Neural progenitor cell (in vitro differentiated cells): ENCODE measurements around the gene PRUNE2.

Source experiments
- EZH2 ChIP-seq: fragments of 200-600 bp; sonication (generic); IDR thresholded peaks from 2 replicates; pipeline ENCODE4 v1.6.1; 2017; ENCODE audit warnings: antibody characterized with exemption, mild to moderate bottlenecking, moderate library complexity
- EZH2phosphoT487 ChIP-seq: fragments of 200-600 bp; sonication (generic); IDR thresholded peaks from 2 replicates; pipeline ENCODE4 v1.6.1; 2017; ENCODE audit warnings: antibody characterized with exemption
- TF ChIP-seq, protein P1 (sequence below): fragments of 200-600 bp; sonication (generic); IDR thresholded peaks from 2 replicates; pipeline ENCODE4 v1.5.1; 2017; ENCODE audit warnings: antibody characterized with exemption, mild to moderate bottlenecking

DNA sequence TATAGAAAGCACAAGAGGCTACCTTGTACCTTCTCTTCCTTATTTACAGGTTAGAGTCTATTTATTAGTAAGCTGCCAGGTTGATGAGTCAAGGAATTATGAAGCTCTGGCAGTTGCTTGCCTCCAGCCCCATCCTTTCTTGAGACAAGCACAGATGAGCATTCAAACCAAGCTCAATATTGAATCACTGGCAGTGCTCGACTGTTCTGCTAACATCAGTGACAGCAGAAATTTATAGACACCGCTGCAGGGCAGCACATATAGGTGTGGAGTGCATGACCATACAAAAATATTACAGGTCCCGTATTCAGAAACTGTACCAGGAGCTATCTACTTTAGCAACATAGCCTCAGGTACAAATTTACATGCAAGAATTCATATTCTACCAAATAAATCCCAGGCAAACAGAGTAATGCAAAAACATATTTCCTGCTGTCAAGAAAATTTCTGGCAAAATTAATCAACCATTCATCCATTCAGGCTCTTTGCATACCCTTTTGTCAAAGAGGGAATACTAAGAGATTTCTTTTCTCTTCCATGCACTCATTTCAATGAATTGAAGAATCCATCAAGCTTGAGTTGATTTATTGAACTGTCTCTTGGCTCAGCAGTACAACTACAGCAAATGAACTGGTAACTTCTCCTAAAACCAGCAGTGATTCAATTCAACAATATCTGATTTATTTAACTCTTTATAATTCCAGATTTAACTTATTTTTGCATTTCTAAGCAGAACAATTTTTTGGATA, 168.6 kb downstream of the PRUNE2 start:
- TF ChIP-seq EZH2 = no peak
- TF ChIP-seq, protein P1, sequence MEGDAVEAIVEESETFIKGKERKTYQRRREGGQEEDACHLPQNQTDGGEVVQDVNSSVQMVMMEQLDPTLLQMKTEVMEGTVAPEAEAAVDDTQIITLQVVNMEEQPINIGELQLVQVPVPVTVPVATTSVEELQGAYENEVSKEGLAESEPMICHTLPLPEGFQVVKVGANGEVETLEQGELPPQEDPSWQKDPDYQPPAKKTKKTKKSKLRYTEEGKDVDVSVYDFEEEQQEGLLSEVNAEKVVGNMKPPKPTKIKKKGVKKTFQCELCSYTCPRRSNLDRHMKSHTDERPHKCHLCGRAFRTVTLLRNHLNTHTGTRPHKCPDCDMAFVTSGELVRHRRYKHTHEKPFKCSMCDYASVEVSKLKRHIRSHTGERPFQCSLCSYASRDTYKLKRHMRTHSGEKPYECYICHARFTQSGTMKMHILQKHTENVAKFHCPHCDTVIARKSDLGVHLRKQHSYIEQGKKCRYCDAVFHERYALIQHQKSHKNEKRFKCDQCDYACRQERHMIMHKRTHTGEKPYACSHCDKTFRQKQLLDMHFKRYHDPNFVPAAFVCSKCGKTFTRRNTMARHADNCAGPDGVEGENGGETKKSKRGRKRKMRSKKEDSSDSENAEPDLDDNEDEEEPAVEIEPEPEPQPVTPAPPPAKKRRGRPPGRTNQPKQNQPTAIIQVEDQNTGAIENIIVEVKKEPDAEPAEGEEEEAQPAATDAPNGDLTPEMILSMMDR = no peak
- TF ChIP-seq EZH2phosphoT487 = no peak
